Sigmoid colon (tissue), 3 donors: ENCODE measurements around the gene TTC27.

Experiments
- CTCF ChIP-seq, 4 experiments: fragments of 450-650 bp in 3 of 4; fragments of 200-600 bp in 1 of 4; IDR thresholded peaks; one replicate each; pipeline ENCODE4 v1.5.1; 2016 to 2019; ENCODE audit warnings: antibody characterized with exemption in 4 of 4, mild to moderate bottlenecking in 3 of 4, moderate library complexity in 2 of 4
- POLR2A ChIP-seq, 2 donors: fragments of 450-650 bp; IDR thresholded peaks; one replicate each; pipeline ENCODE4 v1.6.1; 2016; ENCODE audit warnings: antibody characterized with exemption in 2 of 2, mild to moderate bottlenecking in 2 of 2, moderate library complexity in 2 of 2

GRCh38 chr2:32801741-32802140 is 173.9 kb downstream of the TTC27 start:
- TF ChIP-seq CTCF (IDR thresholded peaks at IDR 0.05) (no peak), POLR2A (IDR thresholded peaks at IDR 0.05) (no peak)
